K562 (cell line): ENCODE results near the gene TLE7. TPM values are rescaled to one million over a fixed set of nuclear protein-coding genes. Genes with fewer than 3 reads are reported as not detected.

Source experiments
- ARID2 ChIP-seq: fragments of 450-650 bp; IDR thresholded peaks from 2 replicates; pipeline ENCODE4 v1.6.1; 2017; ENCODE audit warnings: antibody characterized with exemption, mild to moderate bottlenecking
- E2F8 ChIP-seq: fragments of 450-650 bp; IDR thresholded peaks from 2 replicates; pipeline ENCODE4 v1.7.1; 2018; ENCODE audit warnings: mild to moderate bottlenecking, low read depth; ENCODE audit not compliant: partially characterized antibody
- ELK3 ChIP-seq: fragments of 450-650 bp; formaldehyde crosslinking; IDR thresholded peaks from 2 replicates; pipeline ENCODE4 v1.4.0; 2020; ENCODE audit warnings: mild to moderate bottlenecking
- ESRRB ChIP-seq: fragments of 250-450 bp; sonication (Bioruptor Pico); IDR thresholded peaks from 2 replicates; pipeline ENCODE4 v1.5.0; 2020; ENCODE audit warnings: mild to moderate bottlenecking, moderate library complexity, borderline replicate concordance
- ETV5 ChIP-seq: sonication (generic); formaldehyde crosslinking; IDR thresholded peaks from 2 replicates; pipeline ENCODE4 v1.4.0; 2020; ENCODE audit warnings: low read depth, mild to moderate bottlenecking, missing genetic modification reagents
- GATA2 ChIP-seq: sonication (generic); formaldehyde crosslinking; IDR thresholded peaks from 2 replicates; pipeline ENCODE4 v1.4.0; 2020; ENCODE audit warnings: mild to moderate bottlenecking, missing genetic modification reagents
- HDAC6 ChIP-seq: IDR thresholded peaks from 2 replicates; pipeline ENCODE4 v1.6.1; 2012; ENCODE audit warnings: low read depth, mild to moderate bottlenecking, control low read depth, inconsistent platforms, low read length, moderate library complexity
- KHSRP ChIP-seq: fragments of 450-650 bp; IDR thresholded peaks from 2 replicates; pipeline ENCODE4 v1.6.1; 2017
- MAZ ChIP-seq, 2 experiments: fragments of 450-650 bp in 1 of 2; sonication (generic) in 1 of 2; formaldehyde crosslinking; IDR thresholded peaks in 1 of 2; conservative IDR thresholded peaks in 1 of 2; 2 replicates each; pipeline versions ENCODE4 v1.4.0 to v1.5.0; 2020; ENCODE audit warnings: mild to moderate bottlenecking in 1 of 2, missing genetic modification reagents in 1 of 2
- MEF2D ChIP-seq: conservative IDR thresholded peaks from 2 replicates; pipeline ENCODE4 v1.6.1; 2016; ENCODE audit warnings: low read depth, missing genetic modification characterization, missing compliant biosample characterization
- NCOA6 ChIP-seq: fragments of 450-650 bp; IDR thresholded peaks from 2 replicates; pipeline ENCODE4 v1.6.1; 2017; ENCODE audit warnings: mild to moderate bottlenecking
- POLR2AphosphoS5 ChIP-seq: IDR thresholded peaks from 2 replicates; pipeline ENCODE4 v1.6.1; 2011; ENCODE audit warnings: mild to moderate bottlenecking, low read depth, low read length, moderate library complexity; ENCODE audit not compliant: control insufficient read depth, insufficient read depth
- POU5F1 ChIP-seq: fragments of 150-350 bp; IDR thresholded peaks from 2 replicates; pipeline ENCODE4 v1.6.1; 2014; ENCODE audit warnings: borderline replicate concordance, low read length, low read depth, mild to moderate bottlenecking; ENCODE audit not compliant: partially characterized antibody
- SMAD3 ChIP-seq: fragments of 450-650 bp; formaldehyde crosslinking; conservative IDR thresholded peaks from 2 replicates; pipeline ENCODE4 v1.4.0; 2020; ENCODE audit warnings: mild to moderate bottlenecking
- SMARCC2 ChIP-seq: fragments of 450-650 bp; IDR thresholded peaks from 2 replicates; pipeline ENCODE4 v1.6.1; 2017; ENCODE audit warnings: antibody characterized with exemption, moderate library complexity, mild to moderate bottlenecking, low read depth
- TCFL5 ChIP-seq: fragments of 250-450 bp; sonication (Bioruptor Pico); conservative IDR thresholded peaks from 2 replicates; pipeline ENCODE4 v1.6.1; 2021; ENCODE audit warnings: mild to moderate bottlenecking, moderate library complexity, matching md5 sums
- ZBTB11 ChIP-seq, 3 experiments: fragments of 200-800 bp in 1 of 3; fragments of 250-450 bp in 1 of 3; fragments of 450-650 bp in 1 of 3; sonication (Bioruptor Pico) in 1 of 3; sonication (Bioruptor generic) in 1 of 3; formaldehyde crosslinking in 1 of 3; IDR thresholded peaks; 2 replicates each; pipeline versions ENCODE4 v1.6.1 to v1.8.0; 2016 to 2022; ENCODE audit warnings: mild to moderate bottlenecking in 2 of 3, missing genetic modification characterization in 2 of 3, missing compliant biosample characterization in 1 of 3, moderate library complexity in 1 of 3
- ZNF197 ChIP-seq: fragments of 200-800 bp; sonication (Bioruptor generic); IDR thresholded peaks from 2 replicates; pipeline ENCODE4 v1.6.1; 2016; ENCODE audit warnings: low read depth, missing genetic modification characterization, missing compliant biosample characterization
- ZNF408 ChIP-seq: fragments of 250-450 bp; sonication (Bioruptor Pico); IDR thresholded peaks from 2 replicates; pipeline ENCODE4 v1.4.0; 2020; ENCODE audit warnings: low read depth, mild to moderate bottlenecking, moderate library complexity
- ZNF586 ChIP-seq: fragments of 450-650 bp; formaldehyde crosslinking; conservative IDR thresholded peaks from 2 replicates; pipeline ENCODE4 v1.4.0; 2020; ENCODE audit warnings: mild to moderate bottlenecking, moderate library complexity
- polyA plus RNA-seq, 8 experiments: library from polyadenylated mRNA; depleted of rRNA in 4 of 8; stranded (reverse) in 5 of 8; unstranded in 3 of 8; fragments of >200 nt; fragmentation: Nextera tagmentation in 2 of 8; fragmentation: Illumina TruSeq in 1 of 8; extraction: Ambion mirVana in 2 of 8; extraction: Trizol in 1 of 8; gene quantifications; 2 replicates each; pipeline versions ENCODE4 v1.2.1 to v1.2.3, GENCODE V29; 2011 to 2014; ENCODE audit warnings: inconsistent platforms in 1 of 8, missing spikeins in 1 of 8
- total RNA-seq, 7 experiments: library from RNA; depleted of rRNA in 6 of 7; stranded (reverse); fragments of >200 nt in 6 of 7; fragmentation: Illumina TruSeq in 2 of 7; extraction: Trizol in 2 of 7; gene quantifications; 2 replicates each; pipeline versions ENCODE4 v1.2.1 to v1.2.3, GENCODE V29; 2011 to 2021; ENCODE audit warnings: low replicate concordance in 1 of 7

The TLE7 gene
- total and polyA plus RNA-seq, 9 of the 15 experiments (the other 6 are each of a cell fraction or from before 2014, with no cell fraction given) = not detected

- TF ChIP-seq E2F8 (no peak), TCFL5 (CRISPR knock-in tag) (no peak), ZBTB11 (CRISPR knock-in tag; IDR thresholded peaks at IDR 0.05) (peak in 1 of 3 experiments; percentile 28; a peak in 1 of 6 replicates), ZNF197 (peak; percentile 79; the same call in 1 of the 2 replicates), ETV5 (no peak), ARID2 (no peak), MAZ (CRISPR knock-in tag; conservative IDR thresholded peaks at IDR 0.05 in 1 of 2, IDR thresholded peaks at IDR 0.05 in 1 of 2) (peak; percentile 63 to 68), POLR2AphosphoS5 (peak; percentile 84), POU5F1 (no peak), MEF2D (tag) (peak; percentile 58; the same call in 1 of the 2 replicates), ZNF408 (CRISPR knock-in tag) (no peak), ELK3 (CRISPR knock-in tag) (no peak), ZNF586 (no peak), HDAC6 (no peak), KHSRP (0 out of 2 replicates have a peak, but pooled peaks have one; percentile 61), GATA2 (CRISPR knock-in tag) (peak; percentile 88), NCOA6 (no peak), SMARCC2 (peak; percentile 63; the same call in 1 of the 2 replicates), SMAD3 (CRISPR knock-in tag) (peak; percentile 70; the same call in 1 of the 2 replicates), ESRRB (no peak)
Observed at GRCh38 chr16:71430744-71431143, 11.1 kb downstream of the TLE7 start (continued).
